Stimulated activated CD8-positive, alpha-beta memory T cell treated with anti-CD3 and anti-CD28 coated beads, Interleukin-15, amount 100 ng/mL, for 48 hours (primary cell): ENCODE data around the gene ACADL.

Source experiments
- DNase-seq, 2 donors: peaks; one replicate each; pipeline ENCODE4 v3.0.0-alpha.2; 2020; ENCODE audit warnings: low read depth in 2 of 2

Gene ACADL

DNA sequence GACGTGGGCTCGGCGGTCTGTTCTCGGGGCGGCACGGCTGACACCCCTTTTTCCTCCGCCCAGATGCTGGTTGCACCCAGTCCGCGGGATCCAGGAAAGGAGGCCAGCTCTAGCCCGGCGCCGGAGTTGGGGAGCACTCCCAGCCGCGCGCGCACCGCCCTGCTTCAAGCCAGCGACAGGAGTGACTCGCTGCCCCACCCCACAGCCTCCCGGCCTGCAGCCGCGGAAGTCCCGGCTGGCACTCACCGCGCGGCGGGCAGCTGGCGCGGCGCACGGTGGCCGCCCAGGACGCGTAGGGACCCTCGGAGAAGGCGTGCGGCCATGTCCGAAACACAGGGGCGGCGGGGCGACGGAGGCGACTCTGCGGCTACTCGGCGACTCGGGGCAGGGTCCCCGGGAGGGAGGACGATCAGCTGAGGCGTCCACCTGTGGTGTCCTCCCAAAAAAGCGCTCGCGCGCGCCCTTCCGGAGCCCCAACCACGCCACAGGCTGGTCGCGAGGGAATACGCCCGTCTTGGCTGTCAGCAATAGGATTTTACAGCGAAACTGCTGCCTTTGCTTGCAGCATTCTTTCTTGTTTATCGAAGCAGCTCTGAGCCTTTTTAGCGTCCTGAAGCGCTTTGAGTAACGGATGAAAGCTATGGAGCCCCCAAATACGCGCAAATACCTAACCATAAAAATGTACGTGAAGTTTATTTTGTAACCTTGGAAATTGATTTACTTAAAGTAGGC, at the start of gene ACADL:
ACADL (minus strand) TSS at position 507 of the 732 bp plus-strand sequence; CDS start at position 323, 184 bp downstream.
- DNase-seq = peak in 1 of 2 donors; percentile 1

GRCh38 chr2:210271300-210271699, 46.1 kb upstream of the ACADL start:
- DNase-seq = no peak

GRCh38 chr2:210269148-210269547, 43.9 kb upstream of the ACADL start:
- DNase-seq = no peak

DNA sequence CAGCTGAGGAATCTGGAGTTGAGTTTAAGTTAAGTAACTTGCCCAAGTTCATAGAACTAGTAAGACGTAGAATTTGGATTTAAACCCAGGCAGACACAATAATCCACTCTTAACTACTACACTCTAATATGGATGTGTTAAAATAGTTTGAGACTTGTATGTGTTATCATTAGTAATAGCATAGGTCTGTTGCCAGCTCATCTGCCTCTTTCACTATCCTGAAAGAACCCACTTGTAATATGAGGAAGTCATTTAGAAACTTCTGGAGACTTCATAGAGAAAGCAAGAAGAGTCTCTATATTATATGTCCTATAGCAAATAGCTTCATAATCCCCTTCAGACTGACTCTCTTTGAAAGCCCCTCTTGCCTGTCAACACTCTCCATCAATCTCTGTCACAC, 43.0 kb upstream of the ACADL start:
- DNase-seq = no peak

DNA sequence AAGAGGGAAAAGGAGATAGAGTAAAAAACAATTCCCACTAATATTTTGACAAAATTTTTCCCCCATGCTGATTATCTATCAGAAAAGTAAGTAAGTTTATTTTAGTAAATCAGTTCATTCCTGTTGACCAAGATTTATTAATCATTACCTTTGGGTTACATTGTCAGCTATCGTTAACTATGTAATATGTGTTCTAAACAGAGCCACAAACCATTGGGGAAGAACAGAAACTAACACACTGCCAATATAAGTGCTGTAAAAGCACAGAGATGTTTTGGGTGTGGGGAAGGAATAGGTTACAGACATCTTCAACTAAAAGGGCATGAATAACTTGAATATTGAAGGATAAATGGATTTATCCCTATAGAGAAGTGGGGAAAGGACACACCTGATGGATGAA, 42.5 kb upstream of the ACADL start:
- no peak for DNase-seq

GRCh38 chr2:210264282-210264681, 39.0 kb upstream of the ACADL start:
- DNase-seq = no peak

GRCh38 chr2:210263841-210264240, 38.6 kb upstream of the ACADL start:
- no peak for DNase-seq

DNA sequence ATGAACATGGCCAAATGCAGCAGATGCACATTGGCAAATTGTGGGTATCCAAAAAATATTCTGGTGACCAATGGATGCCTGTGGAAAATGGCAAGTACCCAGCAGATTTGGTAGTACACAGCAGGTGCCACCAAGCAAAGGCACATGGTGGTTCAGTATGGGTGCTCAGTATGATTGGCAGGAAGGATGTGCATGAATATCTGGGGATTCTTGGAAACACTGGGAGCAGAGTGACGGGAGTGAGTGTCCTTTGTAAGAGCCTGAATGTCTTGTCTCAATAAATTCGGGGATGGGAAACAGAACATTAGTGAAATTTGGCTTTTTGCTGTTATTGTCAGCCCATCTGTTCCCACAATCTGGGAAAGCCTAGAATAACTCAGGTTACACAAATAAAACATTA, 36.8 kb upstream of the ACADL start:
- DNase-seq = no peak

DNA sequence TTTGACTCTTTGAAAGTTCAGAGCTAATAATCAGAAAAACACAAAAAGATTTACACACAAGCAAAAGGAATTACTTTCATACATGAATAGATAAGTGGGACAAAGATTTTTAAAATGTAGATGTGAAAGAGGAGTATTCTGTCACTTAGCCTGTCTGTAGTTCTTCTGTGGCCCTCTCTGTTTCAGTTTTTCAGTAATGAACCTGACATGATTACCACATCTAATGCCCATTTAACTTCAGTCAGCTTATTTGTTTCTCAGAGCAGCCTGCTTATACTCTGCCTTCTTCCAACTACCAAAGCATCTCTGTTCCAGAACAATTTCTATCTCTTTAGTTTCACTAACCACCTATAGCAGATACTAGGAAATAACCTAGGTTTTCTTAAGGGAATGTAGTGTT, 34.4 kb upstream of the ACADL start:
- no peak for DNase-seq

DNA sequence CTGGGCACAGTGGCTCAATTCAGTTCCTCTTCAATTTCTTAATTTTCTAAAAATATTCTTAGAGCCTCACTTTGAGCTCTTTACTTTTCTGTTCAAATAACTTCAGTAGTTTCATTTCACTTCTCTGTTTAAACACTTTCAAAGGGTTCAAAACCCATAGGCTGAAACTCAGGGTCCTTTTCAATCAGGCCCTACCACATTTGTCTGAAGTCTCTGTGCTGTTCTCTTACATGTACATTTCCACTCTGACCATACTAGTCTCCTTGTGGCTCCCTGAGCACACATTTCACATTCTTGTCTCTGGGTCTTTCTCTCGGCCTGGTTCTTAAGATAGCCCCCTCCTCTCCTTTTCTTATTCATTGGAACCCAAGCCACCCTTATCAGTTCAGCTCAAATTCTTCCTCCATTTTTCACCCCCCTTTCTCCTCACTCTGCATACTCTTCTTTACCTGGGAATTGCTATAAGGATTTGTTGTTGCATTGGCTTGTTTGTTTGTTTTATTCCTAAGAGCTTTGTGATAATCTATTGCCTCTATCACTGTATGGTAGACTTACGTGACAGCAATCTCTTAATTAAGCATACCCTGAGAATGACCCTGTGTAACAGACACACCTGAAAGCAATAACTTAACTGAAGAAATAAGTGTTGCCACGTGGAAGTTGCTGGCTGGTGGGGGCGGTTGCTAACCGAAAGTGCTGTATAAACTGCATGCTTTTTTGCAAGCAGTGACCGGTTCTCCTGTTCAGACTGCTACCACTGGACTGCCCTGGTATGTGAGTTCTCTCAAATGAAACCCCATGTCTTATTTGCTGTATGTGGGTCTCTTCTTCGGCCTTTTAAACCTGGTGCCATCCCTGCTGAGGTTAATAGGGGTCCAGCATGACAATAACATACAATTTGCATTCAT, 27.7 kb upstream of the ACADL start:
- DNase-seq = no peak

- no peak for DNase-seq
Observed at GRCh38 chr2:210250622-210251021, 25.4 kb upstream of the ACADL start.

- DNase-seq = no peak
Observed at GRCh38 chr2:210233487-210233886, 8.2 kb upstream of the ACADL start.

DNA sequence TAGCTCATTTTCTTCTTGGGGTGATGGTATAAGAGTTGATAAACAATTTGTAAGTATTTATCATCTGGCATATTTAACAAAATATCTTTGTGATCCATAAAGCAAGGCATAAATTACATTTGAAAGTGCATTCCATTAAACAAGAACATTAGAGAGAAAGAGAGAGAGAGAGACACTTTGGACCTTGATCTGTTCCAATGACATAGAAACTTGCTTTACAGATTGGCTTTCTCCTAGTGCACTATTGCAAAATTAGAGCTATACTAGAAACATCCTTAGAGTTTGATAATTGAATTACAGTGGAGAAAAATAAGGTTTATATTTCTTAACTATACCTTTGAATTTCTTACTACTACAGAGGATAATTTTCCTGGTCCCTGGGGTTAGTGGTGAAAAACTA, 5.7 kb upstream of the ACADL start:
- DNase-seq = no peak

- DNase-seq = no peak
Observed at GRCh38 chr2:210230518-210230917, 5.3 kb upstream of the ACADL start.

GRCh38 chr2:210228586-210228985, 3.3 kb upstream of the ACADL start:
- no peak for DNase-seq

- no peak for DNase-seq
Observed at GRCh38 chr2:210227290-210228088, 2.2 kb upstream of the ACADL start.

DNA sequence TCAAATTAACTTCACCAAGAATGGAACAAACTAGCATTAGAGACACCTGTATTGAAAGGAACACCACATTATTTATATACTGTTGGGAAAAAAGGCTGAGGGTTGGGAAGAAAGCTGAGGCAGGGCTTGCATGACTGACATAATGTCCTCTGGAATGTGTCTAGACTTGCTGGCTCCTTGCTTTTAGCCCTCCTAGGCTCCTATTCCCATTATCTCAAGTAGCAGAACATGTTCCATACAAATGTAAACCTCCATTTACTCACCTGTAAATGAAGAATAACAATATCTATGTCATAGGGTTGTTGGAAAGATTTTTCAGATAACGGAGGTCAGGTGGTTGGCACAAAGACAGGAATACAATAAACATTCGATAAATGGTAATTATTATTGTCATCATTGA, 976 bp upstream of the ACADL start:
- no peak for DNase-seq

DNA sequence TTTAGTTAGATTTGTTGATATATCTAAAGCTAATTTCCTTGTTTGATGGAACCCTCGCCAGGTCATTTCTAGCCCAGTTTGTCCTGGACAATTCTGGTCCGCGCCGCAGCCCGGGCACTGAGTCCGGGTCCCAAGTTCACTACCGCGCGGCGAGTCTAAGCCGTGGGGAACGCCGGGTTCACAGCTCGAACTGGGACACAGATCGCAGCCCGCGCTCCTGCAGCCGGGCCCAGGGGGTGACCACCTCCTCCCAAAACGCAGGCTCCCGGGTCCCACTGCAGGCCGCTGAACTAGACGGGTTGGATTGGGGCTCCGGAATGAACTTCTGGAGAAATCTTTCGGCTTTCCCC, 681 bp downstream of the ACADL start:
- no peak for DNase-seq

GRCh38 chr2:210215120-210215519, 10.1 kb downstream of the ACADL start:
- DNase-seq = no peak

- no peak for DNase-seq
Observed at GRCh38 chr2:210210185-210210584, 15.1 kb downstream of the ACADL start.

GRCh38 chr2:210207929-210208328, 17.3 kb downstream of the ACADL start:
- no peak for DNase-seq

- DNase-seq = no peak
Observed at GRCh38 chr2:210203558-210203957, 21.7 kb downstream of the ACADL start.
